ENCODE measurements around the gene DOCK7.
"Not testable (repeated sequence)": the region's sequence is repeated elsewhere in the genome, so short reads cannot be mapped to it uniquely, and the experiment has no call there.

The DOCK7 gene

GRCh38 chr1:62601457-62601856 lies 86.7 kb downstream of the DOCK7 start:
- no peak for DNase-seq

- DNase-seq = no peak
These were observed 89.1 kb downstream of the DOCK7 start for GRCh38 chr1:62599044-62599443.

GRCh38 chr1:62597281-62597680 lies 90.9 kb downstream of the DOCK7 start, which contains the start of gene ANGPTL3:
ANGPTL3 (plus strand) TSS chr1:62597520; CDS start chr1:62597567, 47 bp downstream.
- DNase-seq = no peak

- no peak for DNase-seq
These were observed 92.5 kb downstream of the DOCK7 start for GRCh38 chr1:62595647-62596046.

GRCh38 chr1:62593825-62594394 lies 94.3 kb downstream of the DOCK7 start:
- DNase-seq = no peak

GRCh38 chr1:62590970-62591368 lies 97.2 kb downstream of the DOCK7 start:
- no peak for DNase-seq

GRCh38 chr1:62590255-62590969 lies 97.8 kb downstream of the DOCK7 start:
- no peak for DNase-seq

- DNase-seq = no peak
These were observed 98.9 kb downstream of the DOCK7 start for GRCh38 chr1:62589321-62589720.

- DNase-seq = no peak
These were observed 100.2 kb downstream of the DOCK7 start for GRCh38 chr1:62588000-62588399.

- no peak for DNase-seq
These were observed 102.6 kb downstream of the DOCK7 start for GRCh38 chr1:62585469-62586155.

GRCh38 chr1:62573675-62574074 lies 114.5 kb downstream of the DOCK7 start:
- DNase-seq = no peak

GRCh38 chr1:62572476-62572875 lies 115.7 kb downstream of the DOCK7 start:
- no peak for DNase-seq

GRCh38 chr1:62571517-62571916 lies 116.7 kb downstream of the DOCK7 start:
- DNase-seq = not testable (repeated sequence)

- not testable (repeated sequence) for DNase-seq
These were observed 120.3 kb downstream of the DOCK7 start for GRCh38 chr1:62567926-62568325.

GRCh38 chr1:62567182-62567581 lies 121.0 kb downstream of the DOCK7 start:
- DNase-seq = not testable (repeated sequence)

- DNase-seq = no peak
These were observed 126.9 kb downstream of the DOCK7 start for GRCh38 chr1:62561306-62561705.

GRCh38 chr1:62544570-62544969 lies 143.6 kb downstream of the DOCK7 start:
- DNase-seq = no peak

- no peak for DNase-seq
These were observed 147.1 kb downstream of the DOCK7 start for GRCh38 chr1:62541048-62541447.

GRCh38 chr1:62539028-62539447 lies 149.1 kb downstream of the DOCK7 start:
- no peak for DNase-seq

GRCh38 chr1:62536865-62537264 lies 151.3 kb downstream of the DOCK7 start:
- DNase-seq = no peak

- no peak for DNase-seq
These were observed 157.6 kb downstream of the DOCK7 start for GRCh38 chr1:62530516-62531154.

- DNase-seq = no peak
These were observed 159.0 kb downstream of the DOCK7 start for GRCh38 chr1:62529227-62529626.

GRCh38 chr1:62528015-62528414 lies 160.2 kb downstream of the DOCK7 start:
- no peak for DNase-seq

- DNase-seq = not testable (repeated sequence)
These were observed 160.8 kb downstream of the DOCK7 start for GRCh38 chr1:62527346-62527745.
